Lower leg skin (tissue), 3 donors: ENCODE measurements around the gene DNAJC22.

Experiments
- POLR2A ChIP-seq, 2 donors: fragments of 450-650 bp; IDR thresholded peaks; one replicate each; pipeline ENCODE4 v1.6.1; 2016 to 2017; ENCODE audit warnings: antibody characterized with exemption in 2 of 2, mild to moderate bottlenecking in 1 of 2, moderate library complexity in 1 of 2
- TF ChIP-seq, protein P1 (sequence below), 3 donors: fragments of 450-650 bp; IDR thresholded peaks; one replicate each; pipeline ENCODE4 v1.5.1; 2016; ENCODE audit warnings: antibody characterized with exemption in 3 of 3, mild to moderate bottlenecking in 3 of 3, moderate library complexity in 2 of 3

- TF ChIP-seq, protein P1, sequence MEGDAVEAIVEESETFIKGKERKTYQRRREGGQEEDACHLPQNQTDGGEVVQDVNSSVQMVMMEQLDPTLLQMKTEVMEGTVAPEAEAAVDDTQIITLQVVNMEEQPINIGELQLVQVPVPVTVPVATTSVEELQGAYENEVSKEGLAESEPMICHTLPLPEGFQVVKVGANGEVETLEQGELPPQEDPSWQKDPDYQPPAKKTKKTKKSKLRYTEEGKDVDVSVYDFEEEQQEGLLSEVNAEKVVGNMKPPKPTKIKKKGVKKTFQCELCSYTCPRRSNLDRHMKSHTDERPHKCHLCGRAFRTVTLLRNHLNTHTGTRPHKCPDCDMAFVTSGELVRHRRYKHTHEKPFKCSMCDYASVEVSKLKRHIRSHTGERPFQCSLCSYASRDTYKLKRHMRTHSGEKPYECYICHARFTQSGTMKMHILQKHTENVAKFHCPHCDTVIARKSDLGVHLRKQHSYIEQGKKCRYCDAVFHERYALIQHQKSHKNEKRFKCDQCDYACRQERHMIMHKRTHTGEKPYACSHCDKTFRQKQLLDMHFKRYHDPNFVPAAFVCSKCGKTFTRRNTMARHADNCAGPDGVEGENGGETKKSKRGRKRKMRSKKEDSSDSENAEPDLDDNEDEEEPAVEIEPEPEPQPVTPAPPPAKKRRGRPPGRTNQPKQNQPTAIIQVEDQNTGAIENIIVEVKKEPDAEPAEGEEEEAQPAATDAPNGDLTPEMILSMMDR (IDR thresholded peaks at IDR 0.05), result no peak
- TF ChIP-seq POLR2A (IDR thresholded peaks at IDR 0.05), result no peak
These were observed 1.4 kb upstream of the DNAJC22 start for GRCh38 chr12:49345051-49345824.
